GM23248 (cell line): ENCODE measurements around the gene PRKCA. TPM values are rescaled to one million over a fixed set of nuclear protein-coding genes. Genes with fewer than 3 reads are reported as not detected.

ENCODE experiments used
- DNase-seq: peaks from one replicate; pipeline ENCODE4 v3.0.0-alpha.2; 2015
- H2AFZ ChIP-seq: fragments of 200-600 bp; sonication (generic); 2 replicates; pipeline ENCODE4 v1.6.1; 2016; ENCODE audit warnings: antibody characterized with exemption
- H3F3A ChIP-seq: fragments of 200-600 bp; sonication (generic); 2 replicates; pipeline ENCODE4 v1.6.1; 2016; ENCODE audit warnings: mild to moderate bottlenecking, antibody characterized with exemption, mixed run types; ENCODE audit not compliant: insufficient read depth
- H3K27ac ChIP-seq: fragments of 200-600 bp; sonication (generic); 2 replicates; pipeline ENCODE4 v1.5.1; 2016; ENCODE audit warnings: mild to moderate bottlenecking
- H3K27me3 ChIP-seq: fragments of 200-600 bp; sonication (generic); replicated peaks from 2 replicates; pipeline ENCODE4 v1.6.1; 2016; ENCODE audit warnings: mild to moderate bottlenecking; ENCODE audit not compliant: insufficient read depth
- H3K36me3 ChIP-seq: fragments of 200-600 bp; sonication (generic); 2 replicates; pipeline ENCODE4 v1.6.1; 2016; ENCODE audit warnings: low read depth, mild to moderate bottlenecking
- H3K4me1 ChIP-seq: fragments of 200-600 bp; sonication (generic); 2 replicates; pipeline ENCODE4 v1.6.1; 2016; ENCODE audit warnings: mild to moderate bottlenecking; ENCODE audit not compliant: insufficient read depth
- H3K4me2 ChIP-seq: fragments of 200-600 bp; sonication (generic); one replicate; pipeline ENCODE4 v1.6.1; 2016; ENCODE audit warnings: mild to moderate bottlenecking; ENCODE audit not compliant: unreplicated experiment
- H3K4me3 ChIP-seq: fragments of 200-600 bp; sonication (generic); 2 replicates; pipeline ENCODE4 v1.5.1; 2016; ENCODE audit warnings: mild to moderate bottlenecking
- H3K79me2 ChIP-seq: fragments of 200-600 bp; sonication (generic); 2 replicates; pipeline ENCODE4 v1.6.1; 2016; ENCODE audit warnings: mild to moderate bottlenecking; ENCODE audit not compliant: insufficient read depth
- H3K9ac ChIP-seq: fragments of 200-600 bp; sonication (generic); 2 replicates; pipeline ENCODE4 v1.6.1; 2016; ENCODE audit warnings: mild to moderate bottlenecking
- H3K9me2 ChIP-seq: fragments of 200-600 bp; sonication (generic); 2 replicates; pipeline ENCODE4 v1.6.1; 2016; ENCODE audit warnings: mixed run types, mild to moderate bottlenecking, moderate library complexity; ENCODE audit not compliant: insufficient read depth
- H3K9me3 ChIP-seq: fragments of 200-600 bp; sonication (generic); one replicate; pipeline ENCODE4 v1.6.1; 2017; ENCODE audit warnings: low read depth
- H4K20me1 ChIP-seq: fragments of 200-600 bp; sonication (generic); 2 replicates; pipeline ENCODE4 v1.6.0; 2016; ENCODE audit not compliant: insufficient read depth
- EZH2 ChIP-seq: fragments of 200-600 bp; sonication (generic); IDR thresholded peaks from 2 replicates; pipeline ENCODE4 v1.6.1; 2018; ENCODE audit warnings: antibody characterized with exemption, mild to moderate bottlenecking; ENCODE audit not compliant: insufficient read depth, poor library complexity, severe bottlenecking
- EZH2phosphoT487 ChIP-seq: fragments of 200-600 bp; sonication (generic); IDR thresholded peaks from 2 replicates; pipeline ENCODE4 v1.6.1; 2018; ENCODE audit warnings: antibody characterized with exemption, moderate library complexity, mild to moderate bottlenecking, low read depth; ENCODE audit not compliant: insufficient read depth
- WGBS, 2 experiments: methylation state at CpG; one replicate each; pipeline ENCODE4 v1.1.6; 2015 to 2017; ENCODE audit warnings: low lambda C conversion rate in 2 of 2, low coverage in 1 of 2; ENCODE audit errors: missing lambda C conversion rate in 2 of 2; 5-methylcytosine and 5-hydroxymethylcytosine counted together
- in situ Hi-C: fragments of 300-500 bp; cut with MboI; formaldehyde crosslinking; loops from 2 replicates; pipeline ENCODE4 v1.15.0; 2020
- polyA plus RNA-seq: library from polyadenylated mRNA; unstranded; fragments of >200 nt; fragmentation: Nextera tagmentation; extraction: Ambion mirVana; gene quantifications from 2 replicates; pipeline ENCODE4 v1.2.1, GENCODE V29; 2016
- total RNA-seq: library from RNA; depleted of rRNA; stranded (reverse); fragments of >200 nt; shearing (Covaris generic); gene quantifications from 2 replicates; pipeline ENCODE4 v1.2.3, GENCODE V29; 2014

The PRKCA gene
- total and polyA plus RNA-seq, 2 experiments from 2014 or later: 17.3 to 28.5 TPM

- Histone ChIP-seq H3K9me2 (no peaks in the 10 kb centered on the region), H3F3A (peaks cover 51% of the 10 kb centered on the region), H3K27ac (peak overlapping the region; percentile 95), H3K36me3 (no peaks in the 10 kb centered on the region), H3K4me1 (peaks cover 47% of the 10 kb centered on the region), H4K20me1 (no peaks in the 10 kb centered on the region), H3K27me3 (no peaks in the 10 kb centered on the region), H3K79me2 (peaks cover 75% of the 10 kb centered on the region), H3K4me3 (no peak overlapping the region), H2AFZ (no peak overlapping the region), H3K9ac (no peak overlapping the region), H3K4me2 (no peak overlapping the region), H3K9me3 (no peaks in the 10 kb centered on the region)
- DNase-seq: no peak
- in situ Hi-C loops: loop anchor here (25.0 kb wide), 1 partner anchor 217 kb away; no protein-coding TSS in a partner anchor
- no peak for TF ChIP-seq EZH2
- TF ChIP-seq EZH2phosphoT487: no peak
- WGBS, 2 experiments: 70 to 83% methylated on average over 3 to 4 of the region's 4 CpGs
These were observed 167.5 kb downstream of the PRKCA start for GRCh38 chr17:66469890-66470289.

- Histone ChIP-seq H3K4me1 (peaks cover 34% of the 10 kb centered on the region), H3K4me3 (no peak overlapping the region), H3K79me2 (peaks cover 81% of the 10 kb centered on the region), H3F3A (peaks cover 38% of the 10 kb centered on the region), H3K27me3 (no peaks in the 10 kb centered on the region), H2AFZ (no peak overlapping the region), H3K9me2 (no peaks in the 10 kb centered on the region), H3K27ac (no peak overlapping the region), H4K20me1 (no peaks in the 10 kb centered on the region), H3K9ac (no peak overlapping the region), H3K9me3 (no peaks in the 10 kb centered on the region), H3K4me2 (no peak overlapping the region), H3K36me3 (no peaks in the 10 kb centered on the region)
- WGBS, 2 experiments: 86 to 91% methylated on average over 4 of the region's 4 CpGs
- DNase-seq: no peak
- TF ChIP-seq EZH2 (no peak), EZH2phosphoT487 (no peak)
- in situ Hi-C loops: loop anchor here (25.0 kb wide), 1 partner anchor 215 kb away; no protein-coding TSS in a partner anchor
These were observed 169.7 kb downstream of the PRKCA start for GRCh38 chr17:66472123-66472522.

GRCh38 chr17:66474258-66474657, 171.8 kb downstream of the PRKCA start:
- H2AFZ ChIP-seq: no peak overlapping the region
- no peak for DNase-seq
- no peak overlapping the region for H3K4me3 ChIP-seq
- H3K36me3 ChIP-seq: no peaks in the 10 kb centered on the region
- H3K9me3 ChIP-seq: no peaks in the 10 kb centered on the region
- no peak overlapping the region for H3K9ac ChIP-seq
- no peaks in the 10 kb centered on the region for H3K9me2 ChIP-seq
- no peak overlapping the region for H3K27ac ChIP-seq
- 97 to 100% methylated on average over 1 of the region's 1 CpG for WGBS, 2 experiments
- peaks cover 13% of the 10 kb centered on the region for H3K4me1 ChIP-seq
- no peaks in the 10 kb centered on the region for H3K27me3 ChIP-seq
- TF ChIP-seq EZH2phosphoT487: no peak
- TF ChIP-seq EZH2: no peak
- in situ Hi-C loops: loop anchor here (25.0 kb wide), 1 partner anchor 213 kb away; no protein-coding TSS in a partner anchor
- H3K79me2 ChIP-seq: peaks cover 97% of the 10 kb centered on the region
- no peaks in the 10 kb centered on the region for H4K20me1 ChIP-seq
- no peak overlapping the region for H3K4me2 ChIP-seq
- H3F3A ChIP-seq: peaks cover 17% of the 10 kb centered on the region

GRCh38 chr17:66474806-66475497, 172.5 kb downstream of the PRKCA start:
- Histone ChIP-seq H3K4me1 (peaks cover 6% of the 10 kb centered on the region; the same call in 1 of the 2 replicates), H3K27me3 (no peaks in the 10 kb centered on the region), H3K9me2 (no peaks in the 10 kb centered on the region), H3K4me2 (no peak overlapping the region), H3K27ac (no peak overlapping the region), H3K9ac (no peak overlapping the region), H4K20me1 (no peaks in the 10 kb centered on the region), H3K9me3 (no peaks in the 10 kb centered on the region), H3K79me2 (peaks cover 97% of the 10 kb centered on the region), H3F3A (peaks cover 15% of the 10 kb centered on the region), H2AFZ (no peak overlapping the region), H3K4me3 (no peak overlapping the region), H3K36me3 (no peaks in the 10 kb centered on the region)
- in situ Hi-C loops: loop anchor here (25.0 kb wide), 1 partner anchor 212 kb away; no protein-coding TSS in a partner anchor
- no peak for DNase-seq
- TF ChIP-seq EZH2phosphoT487 (no peak), EZH2 (no peak)
- 86 to 90% methylated on average over 8 of the region's 8 CpGs for WGBS, 2 experiments
